NB4 (cell line): ENCODE results near the gene PFN3.

Experiments used
- CTCF ChIP-seq: IDR thresholded peaks from one replicate; pipeline ENCODE4 v1.5.1; 2012; ENCODE audit warnings: low read depth, low read length
- TF ChIP-seq, protein P1 (sequence below): IDR thresholded peaks from 2 replicates; pipeline ENCODE4 v1.6.1; 2011; ENCODE audit warnings: low read depth, low read length

DNA sequence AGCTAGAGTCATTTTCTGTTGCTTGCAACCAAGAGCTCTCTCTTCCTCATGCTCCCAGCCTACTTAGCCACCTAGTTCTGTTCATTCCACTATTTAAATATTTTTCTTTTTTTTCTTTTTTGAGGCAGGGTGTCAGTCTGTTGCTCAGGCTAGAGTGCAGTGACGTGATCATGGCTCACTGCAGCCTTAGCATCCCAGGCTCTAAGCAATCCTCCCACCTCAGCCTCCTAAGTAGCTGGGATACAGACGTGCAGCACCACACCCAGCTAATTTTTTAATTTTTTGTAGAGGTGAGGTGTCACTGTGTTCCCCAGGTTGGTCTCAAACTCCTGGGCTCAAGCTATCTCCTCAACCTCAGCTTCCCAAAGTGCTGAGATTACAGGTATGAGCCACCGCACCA, 14.0 kb upstream of the PFN3 start:
- no peak for TF ChIP-seq CTCF
- TF ChIP-seq, protein P1, sequence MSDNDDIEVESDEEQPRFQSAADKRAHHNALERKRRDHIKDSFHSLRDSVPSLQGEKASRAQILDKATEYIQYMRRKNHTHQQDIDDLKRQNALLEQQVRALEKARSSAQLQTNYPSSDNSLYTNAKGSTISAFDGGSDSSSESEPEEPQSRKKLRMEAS: no peak
